ENCODE measurements around the gene ELK3. TPM values are rescaled to one million over a fixed set of nuclear protein-coding genes. Genes with fewer than 3 reads are reported as not detected.

The ELK3 gene
- total RNA-seq, 2 donors from 2014 or later: 17.1 to 18.1 TPM

- DNase-seq: no peak
- Mint-ChIP-seq H3K27me3 (ENCODE audit: insufficient read depth) (no peaks in the 10 kb centered on the region), H3K36me3 (ENCODE audit: low read depth) (peaks cover 34% of the 10 kb centered on the region), H3K27ac (no peak overlapping the region), H3K4me3 (no peak overlapping the region), H3K4me1 (no peaks in the 10 kb centered on the region), H3K9me3 (no peaks in the 10 kb centered on the region)
- H3K9me3 ChIP-seq (ENCODE audit: control insufficient read depth, low read length): no peaks in the 10 kb centered on the region
- H3K27ac ChIP-seq (ENCODE audit: low read depth, low read length): no peak overlapping the region
- H3K9ac ChIP-seq (ENCODE audit: extremely low read depth, low read length, poor library complexity, severe bottlenecking): no peak overlapping the region
- WGBS, 2 experiments (ENCODE audit: insufficient coverage in 1 of 2, insufficient read length in 1 of 2): 87 to 100% methylated on average over 3 to 4 of the region's 4 CpGs
- H3K4me3 ChIP-seq (ENCODE audit: low read length): no peak overlapping the region
- H3K27me3 ChIP-seq (ENCODE audit: control insufficient read depth, insufficient read depth, low read length, poor library complexity, severe bottlenecking): no peaks in the 10 kb centered on the region
- peaks cover 72% of the 10 kb centered on the region for H3K36me3 ChIP-seq (ENCODE audit: control insufficient read depth, insufficient read depth, low read length)
- no peaks in the 10 kb centered on the region for H3K4me1 ChIP-seq (ENCODE audit: control insufficient read depth, insufficient read depth, low read length)
- no peak for TF ChIP-seq CTCF (conservative IDR thresholded peaks at IDR 0.05)
Measured at GRCh38 chr12:96297504-96297903, 103.3 kb downstream of the ELK3 start.

GRCh38 chr12:96300064-96300463 is 105.9 kb downstream of the ELK3 start:
- DNase-seq: no peak
- Histone ChIP-seq H3K9ac (ENCODE audit: extremely low read depth, low read length, poor library complexity, severe bottlenecking) (no peak overlapping the region), H3K27ac (ENCODE audit: low read depth, low read length) (no peak overlapping the region), H3K9me3 (ENCODE audit: control insufficient read depth, low read length) (no peaks in the 10 kb centered on the region), H3K36me3 (ENCODE audit: control insufficient read depth, insufficient read depth, low read length) (peaks cover 50% of the 10 kb centered on the region), H3K27me3 (ENCODE audit: control insufficient read depth, insufficient read depth, low read length, poor library complexity, severe bottlenecking) (no peaks in the 10 kb centered on the region), H3K4me1 (ENCODE audit: control insufficient read depth, insufficient read depth, low read length) (no peaks in the 10 kb centered on the region), H3K4me3 (ENCODE audit: low read length) (no peak overlapping the region)
- Mint-ChIP-seq H3K4me1 (peaks cover 10% of the 10 kb centered on the region), H3K27me3 (ENCODE audit: insufficient read depth) (no peaks in the 10 kb centered on the region), H3K9me3 (no peaks in the 10 kb centered on the region), H3K36me3 (ENCODE audit: low read depth) (peaks cover 19% of the 10 kb centered on the region), H3K4me3 (no peak overlapping the region), H3K27ac (no peak overlapping the region)
- 96 to 100% methylated on average over 2 to 5 of the region's 5 CpGs for WGBS, 2 experiments (ENCODE audit: insufficient coverage in 1 of 2, insufficient read length in 1 of 2)
- TF ChIP-seq CTCF (conservative IDR thresholded peaks at IDR 0.05): no peak

GRCh38 chr12:96301732-96302131 is 107.6 kb downstream of the ELK3 start:
- Histone ChIP-seq H3K36me3 (ENCODE audit: control insufficient read depth, insufficient read depth, low read length) (peaks cover 37% of the 10 kb centered on the region), H3K4me3 (ENCODE audit: low read length) (no peak overlapping the region), H3K27ac (ENCODE audit: low read depth, low read length) (no peak overlapping the region), H3K4me1 (ENCODE audit: control insufficient read depth, insufficient read depth, low read length) (no peaks in the 10 kb centered on the region), H3K9ac (ENCODE audit: extremely low read depth, low read length, poor library complexity, severe bottlenecking) (no peak overlapping the region), H3K27me3 (ENCODE audit: control insufficient read depth, insufficient read depth, low read length, poor library complexity, severe bottlenecking) (no peaks in the 10 kb centered on the region), H3K9me3 (ENCODE audit: control insufficient read depth, low read length) (no peaks in the 10 kb centered on the region)
- H3K27me3 Mint-ChIP-seq (ENCODE audit: insufficient read depth): no peaks in the 10 kb centered on the region
- peaks cover 10% of the 10 kb centered on the region for H3K4me1 Mint-ChIP-seq
- no peak for DNase-seq
- H3K4me3 Mint-ChIP-seq: no peak overlapping the region
- peaks cover 25% of the 10 kb centered on the region for H3K36me3 Mint-ChIP-seq (ENCODE audit: low read depth)
- TF ChIP-seq CTCF (conservative IDR thresholded peaks at IDR 0.05): no peak
- 80 to 89% methylated on average over 1 to 3 of the region's 4 CpGs for whole genome bisulfite sequencing, 2 experiments (ENCODE audit: insufficient coverage in 1 of 2, insufficient read length in 1 of 2)
- H3K9me3 Mint-ChIP-seq: no peaks in the 10 kb centered on the region
- no peak overlapping the region for H3K27ac Mint-ChIP-seq

Measured in endodermal cell (in vitro differentiated cells).